Measurements from ENCODE around the gene CHAT. TPM values are rescaled to one million over a fixed set of nuclear protein-coding genes. Genes with fewer than 3 reads are reported as not detected.

CHAT gene
- total and polyA plus RNA-seq, 9 donors: not detected

DNA sequence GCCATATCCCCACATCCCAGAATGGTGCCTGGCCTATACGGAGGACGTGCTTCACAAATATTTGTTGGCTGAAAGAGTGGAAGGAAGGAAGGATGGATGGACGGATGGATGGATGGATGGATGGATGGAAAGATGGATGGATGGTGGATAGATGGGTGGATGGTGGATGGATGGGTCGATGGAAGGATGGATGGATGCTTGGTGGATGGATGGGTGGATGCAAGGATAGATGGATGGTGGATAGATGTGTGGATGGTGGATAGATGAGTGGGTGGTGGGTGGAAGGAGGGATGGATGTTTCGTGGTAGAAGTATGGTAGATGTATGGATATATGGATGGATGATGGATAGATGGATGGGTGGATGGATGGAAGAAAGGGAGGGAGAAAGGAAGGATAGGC lies 10.8 kb downstream of the CHAT start:
- no peaks in the 10 kb centered on the region for H3K36me3 ChIP-seq
- no peak overlapping the region for H3K4me3 ChIP-seq
- TF ChIP-seq POLR2A (IDR thresholded peaks at IDR 0.05): no peak
- no peak for TF ChIP-seq EP300 (IDR thresholded peaks at IDR 0.05)
- TF ChIP-seq, protein P1, sequence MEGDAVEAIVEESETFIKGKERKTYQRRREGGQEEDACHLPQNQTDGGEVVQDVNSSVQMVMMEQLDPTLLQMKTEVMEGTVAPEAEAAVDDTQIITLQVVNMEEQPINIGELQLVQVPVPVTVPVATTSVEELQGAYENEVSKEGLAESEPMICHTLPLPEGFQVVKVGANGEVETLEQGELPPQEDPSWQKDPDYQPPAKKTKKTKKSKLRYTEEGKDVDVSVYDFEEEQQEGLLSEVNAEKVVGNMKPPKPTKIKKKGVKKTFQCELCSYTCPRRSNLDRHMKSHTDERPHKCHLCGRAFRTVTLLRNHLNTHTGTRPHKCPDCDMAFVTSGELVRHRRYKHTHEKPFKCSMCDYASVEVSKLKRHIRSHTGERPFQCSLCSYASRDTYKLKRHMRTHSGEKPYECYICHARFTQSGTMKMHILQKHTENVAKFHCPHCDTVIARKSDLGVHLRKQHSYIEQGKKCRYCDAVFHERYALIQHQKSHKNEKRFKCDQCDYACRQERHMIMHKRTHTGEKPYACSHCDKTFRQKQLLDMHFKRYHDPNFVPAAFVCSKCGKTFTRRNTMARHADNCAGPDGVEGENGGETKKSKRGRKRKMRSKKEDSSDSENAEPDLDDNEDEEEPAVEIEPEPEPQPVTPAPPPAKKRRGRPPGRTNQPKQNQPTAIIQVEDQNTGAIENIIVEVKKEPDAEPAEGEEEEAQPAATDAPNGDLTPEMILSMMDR (IDR thresholded peaks at IDR 0.05): no peak
- no peak for DNase-seq
- intact Hi-C loops (cut with DNase I): no loop called here
- no peak overlapping the region for H3K27ac ChIP-seq
- H3K27me3 ChIP-seq: no peaks in the 10 kb centered on the region
- H3K9me3 ChIP-seq: no peaks in the 10 kb centered on the region
- H3K4me1 ChIP-seq (ENCODE audit: insufficient read depth): no peaks in the 10 kb centered on the region
- 63 to 79% (median 78%) methylated on average over 5 of the region's 5 CpGs for WGBS, 3 donors

DNA sequence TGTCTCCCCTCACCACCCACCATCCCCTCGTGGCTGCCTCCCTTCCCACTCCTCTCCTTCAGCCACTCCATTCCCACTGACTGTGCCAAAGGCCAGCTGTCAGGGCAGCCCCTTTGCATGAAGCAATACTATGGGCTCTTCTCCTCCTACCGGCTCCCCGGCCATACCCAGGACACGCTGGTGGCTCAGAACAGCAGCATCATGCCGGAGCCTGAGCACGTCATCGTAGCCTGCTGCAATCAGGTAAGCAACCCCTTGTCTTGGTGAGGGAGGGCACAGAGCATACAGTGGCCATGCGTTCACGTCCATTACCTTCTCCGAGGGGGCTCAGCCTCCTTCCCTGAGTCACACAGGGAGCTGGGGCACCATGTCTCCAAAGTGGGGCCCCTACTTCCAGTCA lies 11.6 kb downstream of the CHAT start:
- Histone ChIP-seq H3K27me3 (no peaks in the 10 kb centered on the region), H3K27ac (no peak overlapping the region), H3K36me3 (no peaks in the 10 kb centered on the region), H3K9me3 (no peaks in the 10 kb centered on the region), H3K4me3 (no peak overlapping the region), H3K4me1 (ENCODE audit: insufficient read depth) (no peaks in the 10 kb centered on the region)
- no peak for TF ChIP-seq EP300 (IDR thresholded peaks at IDR 0.05)
- TF ChIP-seq, protein P1 (IDR thresholded peaks at IDR 0.05): no peak
- no peak for TF ChIP-seq POLR2A (IDR thresholded peaks at IDR 0.05)
- WGBS, 3 donors: 75 to 86% (median 84%) methylated on average over 10 of the region's 10 CpGs
- DNase-seq: peak in 1 of 5 donors; percentile 18
- intact Hi-C loops (cut with DNase I): no loop called here

DNA sequence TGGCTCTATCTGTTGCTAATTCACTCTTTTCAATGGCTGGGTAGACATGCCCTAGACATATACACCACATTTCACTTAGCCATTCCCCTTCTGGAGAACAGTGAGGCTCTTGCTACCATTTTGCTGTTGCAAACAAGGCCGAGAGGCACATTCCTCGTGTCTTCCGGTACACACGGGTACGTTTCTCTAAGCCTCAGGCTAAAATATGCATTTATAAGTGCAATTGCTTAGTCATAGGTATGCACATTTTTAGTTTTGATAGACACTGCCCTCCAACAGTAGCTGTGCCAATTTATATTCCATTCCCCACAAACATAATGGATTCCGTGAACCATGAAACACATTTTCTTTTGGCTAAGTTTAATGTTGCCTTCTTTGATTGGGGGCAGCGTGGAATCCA lies 13.2 kb downstream of the CHAT start:
- Histone ChIP-seq H3K4me3 (no peak overlapping the region), H3K4me1 (ENCODE audit: insufficient read depth) (no peaks in the 10 kb centered on the region), H3K27me3 (no peaks in the 10 kb centered on the region), H3K36me3 (no peaks in the 10 kb centered on the region), H3K9me3 (no peaks in the 10 kb centered on the region), H3K27ac (no peak overlapping the region)
- DNase-seq: no peak
- TF ChIP-seq POLR2A (IDR thresholded peaks at IDR 0.05) (no peak), EP300 (IDR thresholded peaks at IDR 0.05) (no peak)
- TF ChIP-seq, protein P1 (IDR thresholded peaks at IDR 0.05): no peak
- intact Hi-C loops (cut with DNase I): no loop called here
- WGBS, 3 donors: 81 to 92% (median 84%) methylated on average over 7 of the region's 7 CpGs

DNA sequence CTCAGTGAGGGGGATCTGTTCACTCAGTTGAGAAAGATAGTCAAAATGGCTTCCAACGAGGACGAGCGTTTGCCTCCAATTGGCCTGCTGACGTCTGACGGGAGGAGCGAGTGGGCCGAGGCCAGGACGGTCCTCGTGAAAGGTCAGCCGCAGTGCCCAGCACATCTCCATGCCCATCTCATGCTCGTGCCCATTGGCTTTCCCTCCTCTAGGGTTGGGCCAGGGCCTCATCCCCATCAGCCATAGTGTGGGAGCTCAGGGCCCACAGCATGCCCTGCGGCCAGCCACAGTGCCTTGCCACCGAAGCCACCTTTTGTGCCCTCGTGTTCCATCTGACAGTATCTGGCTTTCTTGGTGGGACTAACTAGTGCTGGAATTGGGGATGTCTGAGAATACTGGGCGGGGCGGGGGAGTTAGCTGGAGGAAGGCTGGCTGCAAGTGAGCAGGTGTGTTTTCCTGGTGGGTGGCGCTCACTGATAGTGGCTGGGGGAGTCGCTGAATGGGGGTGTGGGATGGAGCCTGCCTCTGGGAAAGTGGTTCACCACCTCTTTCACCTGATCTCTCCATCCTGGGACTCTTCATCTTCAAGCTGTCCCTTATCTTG lies 13.9 kb downstream of the CHAT start:
- 84 to 87% (median 86%) methylated on average over 18 of the region's 18 CpGs for WGBS, 3 donors

More for the DNA sequence above, 13.9 kb downstream of the CHAT start:
- no peak overlapping the region for H3K4me3 ChIP-seq
- TF ChIP-seq, protein P1 (IDR thresholded peaks at IDR 0.05): no peak
- TF ChIP-seq EP300 (IDR thresholded peaks at IDR 0.05): no peak
- no peak for TF ChIP-seq POLR2A (IDR thresholded peaks at IDR 0.05)
- intact Hi-C loops (cut with DNase I): no loop called here
- H3K27ac ChIP-seq: no peak overlapping the region
- no peaks in the 10 kb centered on the region for H3K36me3 ChIP-seq
- no peaks in the 10 kb centered on the region for H3K27me3 ChIP-seq
- H3K4me1 ChIP-seq (ENCODE audit: insufficient read depth): no peaks in the 10 kb centered on the region
- H3K9me3 ChIP-seq: no peaks in the 10 kb centered on the region
- DNase-seq: peak in 1 of 5 donors; percentile 10

Data from ovary (tissue), 9 donors.